GM19468 (cell line): Measurements from ENCODE around the gene TMEM14A.

Experiments
- ATAC-seq: cut with Tn5 transposase; IDR thresholded peaks from one replicate; pipeline ENCODE4 v1.9.1; 2021; ENCODE audit warnings: mild to moderate bottlenecking, moderate library complexity, moderate number of reproducible peaks; ENCODE audit not compliant: unreplicated experiment; ENCODE audit errors: extremely low read depth

The TMEM14A gene

DNA sequence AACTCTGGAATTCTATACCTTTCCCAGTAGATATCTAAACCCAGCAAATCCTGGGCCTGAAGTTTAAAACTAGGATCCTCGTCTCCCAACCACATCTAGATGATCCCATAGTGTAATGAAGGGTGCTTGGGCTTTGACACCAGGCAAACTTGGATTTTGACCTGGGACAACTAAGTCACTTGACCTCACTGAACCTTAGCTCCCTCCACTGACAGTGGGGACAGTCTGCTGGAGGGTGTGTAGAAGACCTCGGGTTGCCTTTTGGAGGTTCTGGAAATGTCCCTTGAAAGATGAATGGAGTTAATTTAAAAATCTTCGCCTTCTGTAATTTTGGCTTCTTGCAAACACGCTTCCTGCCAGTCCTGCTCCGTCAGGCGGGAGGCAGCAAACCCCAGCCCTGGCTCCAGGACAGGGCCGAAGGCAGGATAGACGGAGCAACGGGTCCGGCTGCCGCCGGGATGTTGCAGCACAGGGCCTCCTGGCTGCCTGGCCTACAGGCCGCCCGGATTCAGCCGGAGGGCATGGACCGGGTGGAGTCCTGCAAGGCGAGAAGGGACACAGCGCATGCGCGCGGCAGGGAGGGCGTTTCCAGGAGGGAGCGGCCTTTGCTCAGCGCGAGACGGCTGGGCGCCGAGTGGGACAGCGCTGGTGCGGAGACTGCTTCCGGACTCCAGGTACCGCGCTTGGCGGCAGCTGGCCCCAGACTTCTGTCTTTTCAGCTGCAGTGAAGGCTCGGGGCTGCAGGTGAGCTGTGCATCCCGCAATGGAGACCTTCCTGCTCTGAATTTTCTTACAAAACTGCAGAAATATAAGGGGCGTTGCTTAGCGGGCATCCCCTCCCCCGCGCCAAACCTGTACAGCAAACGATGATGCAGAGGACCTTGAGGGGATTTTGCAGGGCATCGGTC, at the start of gene TMEM14A:
Gene TMEM14A (plus strand): TSS at position 612 of the 908 bp plus-strand sequence. CDS start 5,990 bp downstream, outside the sequence.
- peak; percentile 92 for ATAC-seq

- ATAC-seq, result no peak
These were observed 49.3 kb upstream of the TMEM14A start for GRCh38 chr6:52621631-52622030.

DNA sequence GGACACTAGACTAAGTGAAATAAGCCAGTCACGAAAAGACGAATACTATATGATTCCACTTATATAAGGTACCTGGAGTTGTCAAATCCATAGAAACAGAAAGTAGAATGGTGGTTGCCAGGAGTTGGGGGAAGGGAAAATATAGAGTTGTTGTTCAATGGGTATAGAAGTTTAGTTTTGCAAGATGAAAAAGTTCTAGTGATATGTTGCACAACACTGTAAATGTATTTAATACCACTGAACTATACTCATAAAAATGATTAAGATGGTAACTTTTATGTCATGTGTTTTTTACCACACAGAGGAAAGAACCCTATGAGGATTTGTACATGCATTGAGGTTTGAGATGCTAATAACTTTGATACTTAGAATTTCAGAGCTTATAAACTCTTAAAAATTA, 48.1 kb upstream of the TMEM14A start:
- no peak for ATAC-seq

DNA sequence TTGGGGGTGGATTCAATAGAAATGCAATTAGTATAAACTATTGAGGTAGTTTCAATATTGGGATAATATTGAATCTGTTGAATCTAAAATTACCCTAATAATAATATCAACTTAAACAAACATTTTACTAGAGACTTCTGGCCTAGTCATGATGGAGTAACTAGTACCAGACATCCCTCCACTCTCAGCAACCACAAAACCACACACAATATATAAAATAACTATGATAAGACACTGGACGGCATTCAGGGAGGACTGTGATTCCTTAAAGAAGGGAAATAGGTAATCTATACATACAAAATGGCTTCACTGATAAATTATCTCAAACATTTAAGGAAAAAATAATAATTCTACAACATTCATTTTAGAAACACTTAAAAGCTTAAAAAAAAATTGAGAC, 38.9 kb upstream of the TMEM14A start:
- ATAC-seq, result no peak

DNA sequence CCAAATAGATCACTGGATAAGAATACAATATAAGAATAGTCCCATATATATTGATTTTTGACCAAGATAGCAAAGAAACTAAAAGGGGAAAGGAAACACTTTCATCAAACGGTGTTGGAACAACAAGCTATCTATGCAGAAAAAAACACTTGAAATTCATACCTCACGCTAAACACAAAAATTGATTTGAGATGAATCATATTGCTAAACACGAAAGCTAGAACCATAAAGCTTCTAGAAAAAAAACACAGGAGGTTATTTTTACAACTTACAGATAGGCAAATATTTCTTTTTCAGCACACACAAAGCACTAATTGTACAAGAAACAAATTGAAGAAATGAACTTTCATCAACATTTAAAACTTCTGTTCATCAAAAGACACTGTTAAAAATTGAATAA, 36.7 kb upstream of the TMEM14A start:
- no peak for ATAC-seq

DNA sequence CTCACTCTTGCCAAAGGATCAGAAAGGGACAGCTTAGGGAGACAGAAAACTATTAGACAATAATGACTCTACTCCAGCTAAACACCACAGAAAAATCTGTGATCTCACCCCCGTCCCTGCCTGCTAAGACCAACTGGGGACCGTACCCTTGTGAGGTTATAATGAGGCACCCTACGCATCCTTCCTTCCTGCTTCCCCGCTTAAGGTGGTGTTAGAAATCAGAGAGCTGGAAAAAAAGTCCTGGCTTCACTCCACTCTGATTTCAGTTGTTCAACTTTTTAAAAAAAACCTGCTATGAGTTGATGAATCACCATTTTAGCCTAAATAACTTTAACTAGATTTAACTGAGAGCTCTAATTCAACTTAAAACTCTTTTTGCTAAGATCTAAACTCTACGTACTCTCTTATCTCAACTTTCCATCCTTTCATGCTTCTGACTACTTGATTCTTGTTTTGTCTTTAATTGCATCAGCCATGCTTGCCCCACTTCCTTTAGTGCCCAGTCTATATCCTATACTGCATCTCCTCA, 35.8 kb upstream of the TMEM14A start:
- ATAC-seq, result no peak

DNA sequence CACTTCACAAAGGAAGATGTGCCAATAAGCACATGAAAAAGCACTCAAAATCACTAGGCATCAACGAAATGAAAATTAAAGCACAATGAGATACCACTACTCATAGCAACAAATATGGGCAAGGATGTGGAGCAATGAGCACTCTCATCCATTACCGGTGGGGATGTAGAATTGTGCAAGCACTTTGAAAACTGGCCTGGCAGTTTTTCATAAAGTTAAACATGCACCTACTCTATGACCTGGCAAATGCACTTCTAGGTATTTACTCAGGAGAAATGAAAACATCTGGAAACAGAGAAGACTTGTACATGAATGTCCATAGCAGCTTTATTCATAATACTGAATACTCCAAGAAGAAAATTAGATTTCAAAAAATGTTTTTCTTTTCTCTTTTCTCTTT, 34.1 kb upstream of the TMEM14A start:
- no peak for ATAC-seq

GRCh38 chr6:52639493-52639892, 31.4 kb upstream of the TMEM14A start:
- ATAC-seq, result no peak

DNA sequence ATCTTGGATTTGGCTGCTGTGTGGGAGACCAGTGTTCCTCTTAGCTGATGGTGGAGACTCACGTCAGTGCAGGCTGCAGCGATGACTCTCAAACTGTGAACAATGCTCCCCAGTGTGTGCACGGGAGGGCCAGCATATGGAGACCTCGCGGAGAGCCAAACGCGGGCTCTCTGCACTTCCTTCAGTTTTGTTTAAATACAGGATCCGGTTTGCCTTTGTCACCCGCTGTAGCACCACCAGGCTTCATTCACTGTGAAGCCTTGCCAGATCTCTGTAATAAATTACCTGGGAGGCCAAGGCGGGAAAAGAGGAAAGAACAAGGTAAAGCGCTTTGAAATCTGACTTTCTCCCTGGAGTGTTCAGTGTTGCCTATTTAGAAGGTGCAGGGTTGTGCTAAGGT, 30.7 kb upstream of the TMEM14A start:
- ATAC-seq, result no peak

GRCh38 chr6:52640916-52641315, 30.0 kb upstream of the TMEM14A start:
- no peak for ATAC-seq

GRCh38 chr6:52641388-52641787, 29.5 kb upstream of the TMEM14A start:
- ATAC-seq, result no peak

DNA sequence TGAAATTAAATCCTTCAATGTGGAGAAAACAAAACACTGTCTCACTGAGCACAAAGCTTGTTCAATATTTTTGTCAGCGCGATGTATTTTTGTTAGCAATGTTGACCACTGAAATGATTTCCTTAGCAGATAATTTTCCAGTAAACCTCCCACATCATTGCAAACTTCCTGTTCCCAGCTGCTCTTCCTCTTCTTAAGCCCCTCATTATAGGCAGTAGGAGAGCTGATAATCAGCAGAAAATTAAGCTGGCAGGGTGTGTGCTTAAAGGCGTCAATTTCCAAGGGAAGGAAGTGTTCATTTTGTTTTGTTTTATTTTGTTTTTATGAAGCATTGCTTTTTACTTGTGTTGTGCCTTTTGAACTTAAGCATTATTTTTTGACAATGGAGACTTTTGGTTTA, 29.1 kb upstream of the TMEM14A start:
- ATAC-seq, result no peak

DNA sequence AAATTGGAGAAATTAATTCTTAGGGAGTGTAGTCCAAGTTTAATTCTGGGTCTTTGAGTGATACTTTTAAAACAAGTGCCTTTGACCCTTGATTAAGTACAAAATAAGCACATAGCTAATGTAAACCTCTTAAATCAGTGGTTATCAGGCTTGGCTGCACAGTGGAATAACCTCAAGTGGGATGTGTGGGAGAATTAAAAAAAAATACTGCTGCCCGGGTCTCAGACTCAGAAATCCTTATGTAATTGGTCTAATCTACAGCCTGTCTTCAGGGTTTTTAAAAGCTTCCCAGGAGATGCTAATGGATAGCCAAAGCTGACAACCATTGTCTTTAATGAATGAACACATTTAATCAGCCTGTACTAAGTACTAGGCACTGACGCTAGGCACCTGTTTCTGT, 28.5 kb upstream of the TMEM14A start:
- no peak for ATAC-seq

- ATAC-seq, result no peak
These were observed 27.8 kb upstream of the TMEM14A start for GRCh38 chr6:52643158-52643557.

DNA sequence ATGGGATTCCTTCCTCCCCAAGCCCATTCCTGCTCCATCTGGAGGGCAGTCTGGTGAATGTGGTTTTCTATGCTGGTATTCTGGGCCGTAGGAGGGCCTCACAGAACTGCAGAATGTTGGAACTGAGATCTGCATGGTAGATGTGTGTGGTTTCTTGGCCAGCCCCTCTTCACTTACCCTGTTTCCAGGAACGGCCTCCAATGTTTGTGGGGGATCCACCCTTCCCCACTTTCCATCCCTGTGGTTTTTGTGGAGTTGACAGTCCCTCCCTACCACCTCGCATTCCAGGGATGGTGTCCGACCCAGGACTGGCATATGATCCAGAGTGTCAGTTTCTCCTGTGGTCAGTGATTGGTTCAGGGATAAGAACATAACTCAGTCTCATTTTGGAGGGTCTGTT, 26.7 kb upstream of the TMEM14A start:
- ATAC-seq, result no peak

DNA sequence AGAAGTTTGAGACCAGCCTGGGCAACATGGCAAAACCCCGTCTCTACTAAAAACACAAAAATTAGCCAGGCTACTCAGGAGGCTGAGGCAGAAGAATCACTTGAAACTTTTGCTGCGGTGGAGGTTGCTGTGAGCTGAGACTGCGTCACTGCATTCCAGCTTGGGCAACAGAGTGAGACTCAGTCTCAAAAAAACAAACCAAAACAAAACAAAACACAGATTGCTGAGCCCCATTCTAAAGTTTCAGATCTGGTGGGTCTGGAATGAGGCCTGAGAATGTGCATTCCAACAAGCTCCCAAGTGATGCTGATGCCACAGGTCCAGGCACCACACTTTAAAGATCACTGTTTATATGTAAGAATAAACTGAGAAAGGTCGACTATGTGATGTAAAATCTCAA, 24.9 kb upstream of the TMEM14A start:
- no peak for ATAC-seq

DNA sequence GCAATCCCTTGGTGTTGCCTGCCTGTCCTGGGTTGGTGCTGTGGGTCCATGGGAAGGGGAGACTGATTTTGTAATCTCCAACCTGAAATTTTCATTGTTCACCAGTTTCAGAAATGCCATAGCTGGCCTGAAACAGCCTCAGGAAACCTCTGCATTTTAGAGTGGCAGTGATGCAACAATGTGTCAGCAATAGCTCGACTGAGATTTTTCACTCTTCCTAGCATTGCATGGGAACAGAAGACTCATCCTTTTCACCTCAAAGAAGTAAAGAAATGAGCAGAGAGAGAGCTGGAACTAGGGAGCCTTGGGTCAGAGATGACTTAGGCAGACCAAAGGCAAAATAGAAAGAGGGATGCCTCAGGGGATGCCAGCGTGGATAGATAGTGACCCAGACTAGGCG, 23.7 kb upstream of the TMEM14A start:
- ATAC-seq, result no peak

DNA sequence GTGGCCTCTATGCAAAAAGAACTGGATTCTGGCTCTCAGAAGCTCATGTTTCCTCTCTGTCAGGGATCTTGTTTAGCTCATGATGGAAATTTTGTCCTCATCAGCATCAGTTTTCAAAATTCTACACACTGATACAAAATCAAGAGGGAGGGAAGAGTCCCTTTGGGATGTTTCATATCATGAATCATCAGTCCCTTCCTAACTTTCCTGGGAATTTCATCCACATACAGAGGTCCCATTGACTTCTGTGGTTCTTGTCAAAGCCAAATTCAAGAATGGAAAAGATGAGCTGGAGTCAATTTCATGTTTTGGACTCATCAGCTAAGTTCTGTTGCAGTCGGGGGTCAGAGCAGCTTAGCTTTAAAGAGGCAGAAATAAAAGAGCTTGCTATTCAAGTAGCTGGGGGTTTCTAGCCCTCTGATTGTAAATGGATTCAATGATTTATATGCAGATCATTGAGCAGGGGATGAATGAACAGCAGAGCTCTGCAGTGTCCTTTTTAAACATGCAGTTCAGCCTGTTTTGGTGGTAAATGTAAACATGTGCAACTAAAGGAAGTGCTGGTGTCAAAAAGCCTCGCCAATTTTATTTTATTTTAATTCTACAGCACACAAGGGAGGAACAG, 21.3 kb upstream of the TMEM14A start:
- no peak for ATAC-seq

DNA sequence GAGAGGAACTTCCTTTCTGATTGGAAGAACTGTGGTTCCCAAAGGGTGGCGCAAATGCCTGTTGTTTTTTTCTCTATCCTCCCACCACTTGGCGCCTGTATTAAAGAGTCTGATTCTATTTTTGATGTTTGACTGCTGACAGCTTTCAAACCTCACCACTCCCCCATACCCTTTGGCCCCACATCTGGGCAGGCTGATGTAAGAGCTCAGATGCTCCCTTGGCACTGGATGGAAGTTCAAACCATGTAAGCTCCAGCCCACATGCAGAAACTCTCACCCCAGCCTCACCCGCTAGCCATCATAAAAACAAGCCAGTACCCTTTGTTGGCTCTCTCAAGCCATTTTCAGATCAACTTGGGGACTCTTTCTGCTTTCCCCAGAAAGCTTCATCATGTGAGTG, 20.0 kb upstream of the TMEM14A start:
- no peak for ATAC-seq

- no peak for ATAC-seq
These were observed 17.8 kb upstream of the TMEM14A start for GRCh38 chr6:52653151-52653550.

DNA sequence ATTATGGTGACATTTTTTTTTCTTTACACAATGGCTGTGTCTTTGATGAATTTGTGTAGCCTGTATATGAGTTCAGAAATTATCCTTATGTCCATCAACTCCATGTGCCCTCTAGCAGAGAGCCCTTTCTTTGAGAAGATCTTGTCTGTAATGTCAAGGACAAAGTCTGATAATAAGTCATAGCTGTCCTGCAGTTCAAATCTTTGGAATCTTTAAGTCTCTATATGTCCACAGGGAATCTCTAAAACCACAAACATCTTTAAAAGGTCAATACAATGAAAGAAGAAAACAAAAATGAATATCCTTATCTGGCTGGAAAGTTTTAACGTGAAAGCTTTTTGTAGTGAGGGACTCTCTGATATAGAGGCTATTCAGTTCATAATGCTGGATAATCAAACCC, 16.9 kb upstream of the TMEM14A start:
- no peak for ATAC-seq
